Trophoblast cell (in vitro differentiated cells and primary cell): ENCODE results near the gene RTBDN.

Source experiments
- DNase-seq, 2 donors: peaks; one replicate each; pipeline ENCODE4 v3.0.0-alpha.2; 2016
- H2AFZ ChIP-seq: 2 replicates; pipeline ENCODE4 v1.6.1; 2013; ENCODE audit warnings: low read length, moderate library complexity, mild to moderate bottlenecking; ENCODE audit not compliant: insufficient read depth, poor library complexity
- H2AK5ac ChIP-seq: 2 replicates; pipeline ENCODE4 v1.6.1; 2013; ENCODE audit warnings: mild to moderate bottlenecking, low read length
- H2BK120ac ChIP-seq: 2 replicates; pipeline ENCODE4 v1.6.1; 2013; ENCODE audit warnings: low read length, mild to moderate bottlenecking, moderate library complexity; ENCODE audit not compliant: insufficient read depth, poor library complexity
- H2BK12ac ChIP-seq: 2 replicates; pipeline ENCODE4 v1.6.1; 2013; ENCODE audit warnings: mild to moderate bottlenecking, low read length, moderate library complexity
- H2BK5ac ChIP-seq: 2 replicates; pipeline ENCODE4 v1.6.1; 2013; ENCODE audit warnings: low read length, low read depth, moderate library complexity, mild to moderate bottlenecking; ENCODE audit not compliant: poor library complexity
- H3K14ac ChIP-seq: 2 replicates; pipeline ENCODE4 v1.6.1; 2013; ENCODE audit warnings: mild to moderate bottlenecking, low read length
- H3K18ac ChIP-seq: 2 replicates; pipeline ENCODE4 v1.6.1; 2013; ENCODE audit warnings: mild to moderate bottlenecking, low read length
- H3K23ac ChIP-seq: 2 replicates; pipeline ENCODE4 v1.6.1; 2013; ENCODE audit warnings: low read length
- H3K27ac ChIP-seq: 2 replicates; pipeline ENCODE4 v1.5.1; 2013; ENCODE audit warnings: low read depth, mild to moderate bottlenecking, inconsistent platforms, low read length, moderate library complexity
- H3K27me3 ChIP-seq: 2 replicates; pipeline ENCODE4 v1.6.1; 2013; ENCODE audit warnings: inconsistent platforms, mild to moderate bottlenecking, low read length, moderate library complexity; ENCODE audit not compliant: insufficient read depth
- H3K36me3 ChIP-seq, 2 experiments: 1 replicate in 1 of 2; 2 replicates in 1 of 2; pipeline ENCODE4 v1.6.1; 2013; ENCODE audit warnings: low read length in 2 of 2, mild to moderate bottlenecking in 2 of 2, moderate library complexity in 1 of 2; ENCODE audit not compliant: insufficient read depth in 2 of 2, control insufficient read depth in 1 of 2
- H3K4ac ChIP-seq: 2 replicates; pipeline ENCODE4 v1.6.1; 2013; ENCODE audit warnings: low read depth, mild to moderate bottlenecking, low read length, moderate library complexity
- H3K4me1 ChIP-seq, 2 experiments: 1 replicate in 1 of 2; 2 replicates in 1 of 2; pipeline ENCODE4 v1.6.1; 2013; ENCODE audit warnings: low read length in 2 of 2, mild to moderate bottlenecking in 2 of 2, moderate library complexity in 1 of 2; ENCODE audit not compliant: insufficient read depth in 2 of 2, control insufficient read depth in 1 of 2
- H3K4me2 ChIP-seq: 2 replicates; pipeline ENCODE4 v1.6.1; 2013; ENCODE audit warnings: inconsistent platforms, mild to moderate bottlenecking, low read length, moderate library complexity
- H3K4me3 ChIP-seq: 2 replicates; pipeline ENCODE4 v1.5.1; 2013; ENCODE audit warnings: mild to moderate bottlenecking, low read depth, low read length, inconsistent platforms
- H3K79me1 ChIP-seq: one replicate; pipeline ENCODE4 v1.6.1; 2013; ENCODE audit warnings: low read length
- H3K79me2 ChIP-seq: 2 replicates; pipeline ENCODE4 v1.6.1; 2013; ENCODE audit warnings: low read length, mild to moderate bottlenecking; ENCODE audit not compliant: control insufficient read depth, insufficient read depth, poor library complexity
- H3K9ac ChIP-seq: 2 replicates; pipeline ENCODE4 v1.6.1; 2013; ENCODE audit warnings: mild to moderate bottlenecking, low read length
- H3K9me3 ChIP-seq: 2 replicates; pipeline ENCODE4 v1.6.1; 2013; ENCODE audit warnings: low read depth, mild to moderate bottlenecking, control low read depth, inconsistent platforms, low read length; ENCODE audit not compliant: insufficient read depth
- H4K12ac ChIP-seq: 2 replicates; pipeline ENCODE4 v1.6.1; 2013; ENCODE audit warnings: low read depth, mild to moderate bottlenecking, low read length, moderate library complexity
- H4K8ac ChIP-seq: 2 replicates; pipeline ENCODE4 v1.6.1; 2013; ENCODE audit warnings: low read depth, mild to moderate bottlenecking, low read length, moderate library complexity
- H4K91ac ChIP-seq: one replicate; pipeline ENCODE4 v1.6.1; 2013; ENCODE audit warnings: low read depth, mild to moderate bottlenecking, low read length, moderate library complexity
- WGBS: extraction: QIAGEN DNeasy Blood & Tissue Kit; methylation state at CpG from one replicate; pipeline ENCODE4 v1.1.7; 2013; ENCODE audit warnings: missing lambda C conversion rate; ENCODE audit not compliant: insufficient read length, insufficient coverage; ENCODE audit errors: extremely low coverage; 5-methylcytosine and 5-hydroxymethylcytosine counted together

The RTBDN gene

GRCh38 chr19:12871681-12872080, 37.3 kb upstream of the RTBDN start:
- Histone ChIP-seq H2BK5ac (no peak overlapping the region), H3K4me2 (no peak overlapping the region), H3K79me2 (no peaks in the 10 kb centered on the region), H3K18ac (no peak overlapping the region), H4K12ac (no peak overlapping the region), H3K4ac (no peak overlapping the region), H3K4me3 (no peak overlapping the region), H3K23ac (no peak overlapping the region), H3K4me1 (peaks cover 0 to 5% of the 10 kb centered on the region in 2 experiments), H2AK5ac (no peak overlapping the region), H3K9ac (no peak overlapping the region), H3K9me3 (peaks cover 15% of the 10 kb centered on the region), H3K27ac (no peak overlapping the region), H3K79me1 (no peaks in the 10 kb centered on the region), H2AFZ (no peak overlapping the region), H4K91ac (no peak overlapping the region), H4K8ac (no peak overlapping the region), H2BK120ac (no peak overlapping the region), H3K14ac (no peak overlapping the region), H3K36me3 (peaks cover 5 to 10% of the 10 kb centered on the region in 2 experiments), H2BK12ac (no peak overlapping the region), H3K27me3 (no peaks in the 10 kb centered on the region)
- WGBS, result no CpG with 5 or more reads among the region's 3 CpGs
- no peak for DNase-seq

DNA sequence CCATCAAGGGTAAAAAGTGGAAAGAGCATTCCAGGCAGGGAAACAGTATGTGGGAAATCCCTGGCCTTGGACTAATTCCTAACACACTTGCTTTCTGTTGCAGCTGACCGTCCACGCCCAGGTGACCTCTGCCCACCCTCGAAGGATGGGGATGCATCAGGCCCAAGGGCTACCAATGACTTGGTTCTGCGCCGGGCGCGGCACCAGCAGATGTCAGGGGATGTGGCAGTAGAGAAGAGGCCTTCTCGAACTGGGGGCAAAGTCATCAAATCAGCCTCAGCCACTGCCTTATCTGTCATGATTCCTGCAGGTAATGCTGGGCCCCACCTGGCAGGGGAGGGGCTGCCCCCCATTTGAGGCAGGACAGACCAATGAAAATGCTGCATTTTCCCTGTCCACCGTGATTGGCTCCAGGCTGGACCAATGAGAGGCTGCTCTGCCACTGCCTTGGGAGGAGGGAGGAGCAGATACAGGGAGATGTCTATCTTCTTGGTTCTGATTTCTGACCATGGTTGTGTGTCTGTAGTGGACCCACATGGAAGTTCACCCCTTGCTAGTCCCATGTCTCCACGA, 34.2 kb upstream of the RTBDN start:
- Histone ChIP-seq H3K36me3 (peaks cover 3 to 6% of the 10 kb centered on the region in 2 experiments), H3K14ac (no peak overlapping the region), H4K12ac (no peak overlapping the region), H3K4ac (no peak overlapping the region), H3K27ac (no peak overlapping the region), H2BK5ac (no peak overlapping the region), H3K4me2 (no peak overlapping the region), H3K79me1 (no peaks in the 10 kb centered on the region), H3K27me3 (no peaks in the 10 kb centered on the region), H3K9me3 (peaks cover 13% of the 10 kb centered on the region), H3K18ac (no peak overlapping the region), H2BK12ac (no peak overlapping the region), H2BK120ac (no peak overlapping the region), H3K79me2 (no peaks in the 10 kb centered on the region), H3K9ac (no peak overlapping the region), H3K23ac (no peak overlapping the region), H2AFZ (no peak overlapping the region), H3K4me3 (no peak overlapping the region), H4K8ac (no peak overlapping the region), H2AK5ac (no peak overlapping the region), H4K91ac (no peak overlapping the region), H3K4me1 (peaks cover 4 to 5% of the 10 kb centered on the region in 2 experiments)
- WGBS, result no CpG with 5 or more reads among the region's 10 CpGs
- DNase-seq, result no peak

- Histone ChIP-seq H3K4me3 (peak overlapping the region; percentile 58), H2AFZ (peak overlapping the region; percentile 53), H3K9ac (no peak overlapping the region), H3K79me1 (no peaks in the 10 kb centered on the region), H2BK12ac (no peak overlapping the region), H3K23ac (no peak overlapping the region), H3K9me3 (peaks cover 5% of the 10 kb centered on the region), H2BK5ac (no peak overlapping the region), H3K36me3 (no peaks in the 10 kb centered on the region), H2AK5ac (no peak overlapping the region), H3K4me1 (peaks cover 4 to 5% of the 10 kb centered on the region in 2 experiments), H3K14ac (peak overlapping the region; percentile 24), H3K79me2 (no peaks in the 10 kb centered on the region), H4K91ac (no peak overlapping the region), H3K27ac (no peak overlapping the region), H3K27me3 (no peaks in the 10 kb centered on the region), H3K4ac (no peak overlapping the region), H3K4me2 (peak overlapping the region; percentile 66), H4K12ac (peak overlapping the region; percentile 23), H3K18ac (no peak overlapping the region), H2BK120ac (no peak overlapping the region), H4K8ac (peak overlapping the region; percentile 70)
- DNase-seq, result peak in 1 of 2 donors; percentile 45
- no CpG with 5 or more reads among the region's 51 CpGs for WGBS
Measured at GRCh38 chr19:12867120-12868099, 33.0 kb upstream of the RTBDN start.

GRCh38 chr19:12866416-12867119, 32.2 kb upstream of the RTBDN start:
- H3K23ac ChIP-seq, result no peak overlapping the region
- no peak overlapping the region for H2BK120ac ChIP-seq
- no peaks in the 10 kb centered on the region for H3K27me3 ChIP-seq
- no peak overlapping the region for H2BK12ac ChIP-seq
- peaks cover 4 to 5% of the 10 kb centered on the region in 2 experiments for H3K4me1 ChIP-seq
- no peak overlapping the region for H3K4me3 ChIP-seq
- no peak overlapping the region for H3K27ac ChIP-seq
- no peaks in the 10 kb centered on the region for H3K79me1 ChIP-seq
- no peaks in the 10 kb centered on the region for H3K36me3 ChIP-seq
- H3K14ac ChIP-seq, result no peak overlapping the region
- no peak overlapping the region for H2BK5ac ChIP-seq
- no peak overlapping the region for H4K91ac ChIP-seq
- no peak overlapping the region for H3K9ac ChIP-seq
- H4K8ac ChIP-seq, result no peak overlapping the region
- H2AK5ac ChIP-seq, result no peak overlapping the region
- H2AFZ ChIP-seq, result no peak overlapping the region
- no peak for DNase-seq
- no peak overlapping the region for H3K4me2 ChIP-seq
- peaks cover 4% of the 10 kb centered on the region for H3K9me3 ChIP-seq
- no peaks in the 10 kb centered on the region for H3K79me2 ChIP-seq
- no peak overlapping the region for H3K4ac ChIP-seq
- H3K18ac ChIP-seq, result no peak overlapping the region
- WGBS, result no CpG with 5 or more reads among the region's 29 CpGs
- H4K12ac ChIP-seq, result no peak overlapping the region
